Measurements from ENCODE around the gene STK11.

STK11 gene

DNA sequence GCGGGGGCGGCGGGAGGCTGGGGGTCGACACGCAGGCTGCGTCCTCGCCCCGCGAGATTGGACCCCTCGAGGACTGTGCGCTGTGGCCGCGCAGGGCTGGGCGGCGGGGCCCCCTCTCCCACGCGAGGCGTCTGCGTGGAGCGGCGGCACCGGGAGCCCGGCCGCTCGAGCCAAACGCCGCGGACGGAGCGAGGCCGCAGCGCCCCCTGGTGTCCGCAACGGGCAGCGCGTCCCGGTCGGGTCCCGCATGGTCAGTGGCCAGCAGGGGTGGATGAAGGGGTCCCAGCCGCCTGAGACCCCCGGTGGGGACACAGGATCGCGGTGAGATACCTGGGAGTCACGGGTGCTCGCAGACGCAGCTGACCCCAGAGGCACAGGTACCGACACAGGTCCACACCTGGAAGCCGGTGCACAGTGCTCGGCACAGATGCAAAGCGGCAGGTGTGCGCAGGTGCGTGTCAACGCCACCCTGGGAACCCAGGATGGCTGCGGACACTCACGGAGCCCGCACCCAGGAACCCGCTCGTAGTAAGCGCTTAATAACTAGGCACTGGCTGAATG is 61.4 kb downstream of the STK11 start:
- peak; percentile 100 for TF ChIP-seq ZBTB7A (IDR thresholded peaks at IDR 0.05; ENCODE audit: low read depth)
- TF ChIP-seq EGR1 (IDR thresholded peaks at IDR 0.05): peak; percentile 78; the same call in 1 of the 2 replicates
- peak; percentile 83 for TF ChIP-seq RAD21 (IDR thresholded peaks at IDR 0.05; ENCODE audit: low read depth)
- no peak for TF ChIP-seq TEAD4 (IDR thresholded peaks at IDR 0.05)
- TF ChIP-seq, protein P1, sequence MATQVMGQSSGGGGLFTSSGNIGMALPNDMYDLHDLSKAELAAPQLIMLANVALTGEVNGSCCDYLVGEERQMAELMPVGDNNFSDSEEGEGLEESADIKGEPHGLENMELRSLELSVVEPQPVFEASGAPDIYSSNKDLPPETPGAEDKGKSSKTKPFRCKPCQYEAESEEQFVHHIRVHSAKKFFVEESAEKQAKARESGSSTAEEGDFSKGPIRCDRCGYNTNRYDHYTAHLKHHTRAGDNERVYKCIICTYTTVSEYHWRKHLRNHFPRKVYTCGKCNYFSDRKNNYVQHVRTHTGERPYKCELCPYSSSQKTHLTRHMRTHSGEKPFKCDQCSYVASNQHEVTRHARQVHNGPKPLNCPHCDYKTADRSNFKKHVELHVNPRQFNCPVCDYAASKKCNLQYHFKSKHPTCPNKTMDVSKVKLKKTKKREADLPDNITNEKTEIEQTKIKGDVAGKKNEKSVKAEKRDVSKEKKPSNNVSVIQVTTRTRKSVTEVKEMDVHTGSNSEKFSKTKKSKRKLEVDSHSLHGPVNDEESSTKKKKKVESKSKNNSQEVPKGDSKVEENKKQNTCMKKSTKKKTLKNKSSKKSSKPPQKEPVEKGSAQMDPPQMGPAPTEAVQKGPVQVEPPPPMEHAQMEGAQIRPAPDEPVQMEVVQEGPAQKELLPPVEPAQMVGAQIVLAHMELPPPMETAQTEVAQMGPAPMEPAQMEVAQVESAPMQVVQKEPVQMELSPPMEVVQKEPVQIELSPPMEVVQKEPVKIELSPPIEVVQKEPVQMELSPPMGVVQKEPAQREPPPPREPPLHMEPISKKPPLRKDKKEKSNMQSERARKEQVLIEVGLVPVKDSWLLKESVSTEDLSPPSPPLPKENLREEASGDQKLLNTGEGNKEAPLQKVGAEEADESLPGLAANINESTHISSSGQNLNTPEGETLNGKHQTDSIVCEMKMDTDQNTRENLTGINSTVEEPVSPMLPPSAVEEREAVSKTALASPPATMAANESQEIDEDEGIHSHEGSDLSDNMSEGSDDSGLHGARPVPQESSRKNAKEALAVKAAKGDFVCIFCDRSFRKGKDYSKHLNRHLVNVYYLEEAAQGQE (IDR thresholded peaks at IDR 0.05; ENCODE audit: low read depth): no peak
- TF ChIP-seq, protein P2, sequence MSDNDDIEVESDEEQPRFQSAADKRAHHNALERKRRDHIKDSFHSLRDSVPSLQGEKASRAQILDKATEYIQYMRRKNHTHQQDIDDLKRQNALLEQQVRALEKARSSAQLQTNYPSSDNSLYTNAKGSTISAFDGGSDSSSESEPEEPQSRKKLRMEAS (IDR thresholded peaks at IDR 0.05): 0 out of 2 replicates have a peak, but pooled peaks have one; percentile 20

DNA sequence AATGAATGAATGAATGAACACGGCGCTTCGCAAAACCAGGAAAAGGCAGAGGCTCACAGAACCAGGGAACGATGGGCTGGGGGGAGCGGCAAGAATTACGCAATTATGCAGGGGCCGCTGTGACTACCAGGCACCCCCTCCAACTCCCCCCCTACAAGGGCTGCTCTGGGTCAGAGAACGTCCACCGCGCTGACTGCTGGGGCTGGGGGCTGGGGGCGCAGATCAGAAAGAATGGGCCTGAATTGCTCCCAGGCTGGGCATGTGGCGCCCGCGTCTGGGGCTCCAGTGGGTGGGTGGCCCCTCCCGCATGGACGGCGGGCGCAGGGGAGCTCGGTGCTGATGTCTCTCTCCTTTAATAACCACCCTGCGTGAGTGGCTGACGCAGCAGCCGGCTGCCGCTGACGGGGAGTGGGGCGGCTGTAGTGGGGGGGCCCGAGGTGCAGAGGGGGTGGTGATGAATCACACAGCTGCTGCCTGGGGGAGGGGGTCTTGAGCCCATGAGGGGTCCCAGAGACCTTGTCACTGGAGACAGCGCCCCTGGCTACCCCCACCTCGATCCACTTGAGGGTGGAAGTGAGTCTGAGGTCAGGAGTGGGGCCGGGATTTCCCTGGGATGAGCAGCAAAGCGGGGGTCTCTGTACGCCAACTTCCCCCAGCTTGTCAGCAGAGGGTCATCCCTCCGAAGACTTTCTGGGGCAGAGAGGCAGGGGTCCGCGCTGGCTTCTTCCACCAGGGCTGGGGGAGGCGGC is 62.1 kb downstream of the STK11 start:
- 0 out of 2 replicates have a peak, but pooled peaks have one; percentile 27 for TF ChIP-seq TAF1 (IDR thresholded peaks at IDR 0.05; ENCODE audit: low read depth)
- TF ChIP-seq YY1 (IDR thresholded peaks at IDR 0.05; ENCODE audit: low read depth): no peak
- TF ChIP-seq CEBPB (IDR thresholded peaks at IDR 0.05): peak; percentile 88

DNA sequence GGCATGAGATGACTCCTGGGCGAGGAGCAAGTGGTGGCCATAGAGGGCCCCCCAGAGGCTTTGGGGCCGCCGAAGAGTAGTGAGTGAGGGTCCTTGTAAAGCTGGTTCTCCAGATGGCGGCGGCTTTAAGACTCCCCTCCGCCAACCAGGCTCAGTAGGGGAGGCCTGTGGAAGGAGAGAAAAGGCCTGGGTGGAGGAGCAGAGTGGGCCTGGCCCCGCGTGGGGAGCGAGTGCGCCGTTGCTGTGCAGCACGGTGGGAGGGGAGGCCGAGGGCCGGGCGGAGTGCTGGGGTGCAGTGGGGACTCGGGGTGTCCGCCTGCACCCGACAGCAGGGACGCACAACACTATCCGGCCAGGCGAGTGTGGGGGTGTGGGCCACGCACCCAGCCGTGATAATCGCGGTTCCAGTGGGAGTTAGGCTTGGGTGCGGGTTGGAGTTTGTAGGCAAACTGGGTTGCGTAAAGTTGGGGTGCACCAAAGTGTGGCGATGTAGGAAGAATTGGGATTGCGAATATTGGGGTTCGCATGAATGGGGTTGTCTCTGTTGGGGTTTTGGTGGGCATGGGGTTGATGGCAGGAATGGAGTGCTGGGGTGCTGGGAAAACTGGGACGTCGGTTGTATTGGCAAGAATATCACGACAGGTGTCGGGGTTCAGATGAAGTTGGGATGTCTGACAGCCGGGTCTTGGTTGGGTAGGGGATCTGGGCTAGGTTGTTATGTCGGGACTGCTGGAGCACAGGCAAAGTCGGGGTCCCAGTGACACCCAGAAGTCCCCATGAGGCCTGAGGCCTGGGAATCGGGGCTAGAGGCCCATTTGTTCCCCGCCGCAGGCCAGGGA is 62.9 kb downstream of the STK11 start:
- TF ChIP-seq EGR1 (IDR thresholded peaks at IDR 0.05) (no peak), TCF12 (IDR thresholded peaks at IDR 0.05; ENCODE audit: low read depth) (no peak; the same call in 1 of the 2 replicates), ZBTB7A (IDR thresholded peaks at IDR 0.05; ENCODE audit: low read depth) (no peak), TEAD4 (IDR thresholded peaks at IDR 0.05) (no peak), FOXM1 (IDR thresholded peaks at IDR 0.05; ENCODE audit: borderline replicate concordance, low read depth) (no peak), YY1 (IDR thresholded peaks at IDR 0.05; ENCODE audit: low read depth) (no peak), CEBPB (IDR thresholded peaks at IDR 0.05) (no peak), RAD21 (IDR thresholded peaks at IDR 0.05; ENCODE audit: low read depth) (no peak), EP300 (IDR thresholded peaks at IDR 0.05; ENCODE audit: borderline replicate concordance) (no peak), TAF1 (IDR thresholded peaks at IDR 0.05; ENCODE audit: low read depth) (no peak), NFIC (IDR thresholded peaks at IDR 0.05) (no peak), CREB1 (IDR thresholded peaks at IDR 0.05; ENCODE audit: low read depth) (no peak)
- TF ChIP-seq, protein P3, sequence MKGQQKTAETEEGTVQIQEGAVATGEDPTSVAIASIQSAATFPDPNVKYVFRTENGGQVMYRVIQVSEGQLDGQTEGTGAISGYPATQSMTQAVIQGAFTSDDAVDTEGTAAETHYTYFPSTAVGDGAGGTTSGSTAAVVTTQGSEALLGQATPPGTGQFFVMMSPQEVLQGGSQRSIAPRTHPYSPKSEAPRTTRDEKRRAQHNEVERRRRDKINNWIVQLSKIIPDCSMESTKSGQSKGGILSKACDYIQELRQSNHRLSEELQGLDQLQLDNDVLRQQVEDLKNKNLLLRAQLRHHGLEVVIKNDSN (IDR thresholded peaks at IDR 0.05): no peak
- TF ChIP-seq, protein P2 (IDR thresholded peaks at IDR 0.05): no peak
- TF ChIP-seq, protein P1 (IDR thresholded peaks at IDR 0.05; ENCODE audit: low read depth): no peak

DNA sequence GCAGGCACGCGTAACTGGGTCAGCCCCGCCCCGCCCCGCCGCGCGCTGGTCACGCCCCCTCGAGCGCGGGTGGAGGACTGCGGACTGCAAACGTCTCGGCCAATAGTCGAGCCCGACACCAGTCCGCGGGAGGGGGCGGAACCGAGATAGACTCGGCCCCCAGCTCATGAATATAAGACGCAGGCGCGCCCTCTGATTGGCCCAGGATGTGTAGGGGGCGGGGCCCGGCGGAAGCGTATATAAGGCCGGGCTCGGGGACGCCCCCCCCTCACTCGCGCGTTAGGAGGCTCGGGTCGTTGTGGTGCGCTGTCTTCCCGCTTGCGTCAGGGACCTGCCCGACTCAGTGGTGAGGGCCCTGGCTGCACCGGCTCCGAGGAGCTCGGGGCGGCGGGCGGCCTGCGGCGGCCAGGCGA is 63.5 kb downstream of the STK11 start, which contains the start of gene CIRBP:
TSS of gene CIRBP (plus strand) at position 268 of the 413 bp plus-strand sequence. CDS start 1,602 bp downstream, outside the sequence.
- TF ChIP-seq YY1 (IDR thresholded peaks at IDR 0.05; ENCODE audit: low read depth): no peak
- peak; percentile 2; the same call in 1 of the 2 replicates for TF ChIP-seq EP300 (IDR thresholded peaks at IDR 0.05; ENCODE audit: borderline replicate concordance)
- TF ChIP-seq, protein P1 (IDR thresholded peaks at IDR 0.05; ENCODE audit: low read depth): no peak
- TF ChIP-seq ZBTB7A (IDR thresholded peaks at IDR 0.05; ENCODE audit: low read depth): no peak
- no peak for TF ChIP-seq FOXM1 (IDR thresholded peaks at IDR 0.05; ENCODE audit: borderline replicate concordance, low read depth)
- peak; percentile 18 for TF ChIP-seq TCF12 (IDR thresholded peaks at IDR 0.05; ENCODE audit: low read depth)
- TF ChIP-seq EGR1 (IDR thresholded peaks at IDR 0.05): 0 out of 2 replicates have a peak, but pooled peaks have one; percentile 9
- peak; percentile 40 for TF ChIP-seq CREB1 (IDR thresholded peaks at IDR 0.05; ENCODE audit: low read depth)
- TF ChIP-seq CEBPB (IDR thresholded peaks at IDR 0.05): 0 out of 2 replicates have a peak, but pooled peaks have one; percentile 14
- TF ChIP-seq NFIC (IDR thresholded peaks at IDR 0.05): no peak
- TF ChIP-seq, protein P3 (IDR thresholded peaks at IDR 0.05): 0 out of 2 replicates have a peak, but pooled peaks have one; percentile 10
- TF ChIP-seq TEAD4 (IDR thresholded peaks at IDR 0.05): peak; percentile 63
- TF ChIP-seq TAF1 (IDR thresholded peaks at IDR 0.05; ENCODE audit: low read depth): no peak; the same call in none of the 2 replicates
- TF ChIP-seq, protein P2 (IDR thresholded peaks at IDR 0.05): peak; percentile 33; the same call in 1 of the 2 replicates
- TF ChIP-seq RAD21 (IDR thresholded peaks at IDR 0.05; ENCODE audit: low read depth): no peak

Data from Ishikawa (cell line).